Embryonic facial prominence (tissue), 1 donor: ENCODE measurements around the gene RAB11FIP4.

Source experiments
- DNase-seq: peaks from one replicate; pipeline ENCODE4 v3.0.0-alpha.2; 2016; ENCODE audit errors: extremely low spot score

RAB11FIP4 gene

DNA sequence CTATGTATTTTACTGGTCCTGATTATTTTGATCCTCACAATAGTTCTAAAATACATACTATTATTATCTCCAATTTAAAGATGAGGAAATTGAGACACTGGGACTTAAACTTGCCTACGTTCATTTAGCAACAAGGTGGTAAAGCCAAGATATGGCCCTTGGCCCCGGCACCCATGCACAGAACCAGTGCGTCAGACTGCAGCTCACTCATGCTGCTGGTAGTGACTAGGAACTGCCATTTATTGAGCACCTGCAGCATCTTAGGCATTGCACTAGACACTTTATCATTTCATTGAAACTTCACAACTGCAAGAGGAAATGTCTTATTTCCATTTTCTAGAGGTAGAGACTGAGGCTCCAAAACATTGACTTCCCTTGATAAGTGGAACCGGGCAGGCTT is 93.3 kb downstream of the RAB11FIP4 start:
- DNase-seq, result no peak

- DNase-seq, result no peak
Measured at GRCh38 chr17:31486351-31487062, 95.0 kb downstream of the RAB11FIP4 start.

DNA sequence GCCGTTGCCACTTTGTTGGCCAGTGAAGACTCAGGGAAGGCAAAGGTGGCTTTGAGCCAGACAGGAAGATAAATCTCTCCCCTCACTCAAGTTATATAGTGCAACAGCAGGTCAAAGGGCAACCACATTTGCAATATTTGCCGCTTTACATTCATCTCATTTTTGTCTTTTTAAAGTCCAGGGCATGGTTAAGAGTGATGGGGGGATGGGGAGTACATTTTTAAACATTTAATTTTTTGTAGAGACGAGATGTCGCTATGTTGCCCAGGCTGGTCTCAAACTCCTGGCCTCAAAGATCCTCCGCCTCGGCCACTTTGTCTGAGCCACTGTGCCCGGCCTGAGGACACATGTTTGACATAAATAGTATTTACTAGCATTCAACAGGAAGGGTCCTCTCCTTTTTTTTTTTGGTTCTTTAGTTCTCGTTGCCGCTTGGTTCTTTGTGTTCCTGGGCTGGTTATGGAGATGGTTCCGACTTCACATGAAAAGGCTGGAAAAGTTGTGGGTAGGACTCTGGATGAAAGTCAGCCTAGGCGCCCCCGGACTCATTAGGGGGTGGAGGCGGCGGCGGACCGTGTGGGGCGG is 95.7 kb downstream of the RAB11FIP4 start:
- DNase-seq, result no peak

DNA sequence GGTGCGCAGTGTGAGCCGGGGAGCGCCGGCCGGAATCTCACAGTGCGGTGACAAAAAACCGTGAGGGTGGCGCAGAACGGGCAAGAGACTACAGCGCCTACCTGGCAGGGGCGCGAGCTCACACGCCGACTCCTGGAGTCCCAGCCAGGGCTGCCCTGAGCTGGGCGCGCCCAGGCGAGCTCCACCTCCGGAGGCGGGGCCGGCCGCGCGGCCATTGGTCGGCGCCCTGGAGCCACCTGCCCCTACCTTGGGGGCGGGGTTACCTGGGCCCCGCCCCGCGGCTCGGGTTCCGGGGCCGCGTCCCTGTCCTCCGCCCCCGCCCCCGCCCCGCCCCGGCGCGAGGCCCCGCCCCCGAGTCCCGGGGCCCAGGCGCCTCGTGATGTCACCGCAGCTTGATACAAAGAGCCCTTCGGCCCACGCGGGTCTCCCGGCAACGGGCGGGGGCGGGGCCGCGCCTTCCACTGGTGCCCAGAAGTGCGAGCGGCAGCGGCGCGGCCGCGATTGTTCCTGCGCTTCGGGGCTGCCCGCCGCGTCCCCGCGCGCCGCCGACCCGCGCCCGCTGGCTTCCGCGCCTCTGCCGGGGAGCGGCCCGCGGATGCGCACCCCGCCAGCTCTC is 96.3 kb downstream of the RAB11FIP4 start:
- DNase-seq, result peak; percentile 37

- no peak for DNase-seq
Measured at GRCh38 chr17:31488264-31488981, 96.9 kb downstream of the RAB11FIP4 start.

DNA sequence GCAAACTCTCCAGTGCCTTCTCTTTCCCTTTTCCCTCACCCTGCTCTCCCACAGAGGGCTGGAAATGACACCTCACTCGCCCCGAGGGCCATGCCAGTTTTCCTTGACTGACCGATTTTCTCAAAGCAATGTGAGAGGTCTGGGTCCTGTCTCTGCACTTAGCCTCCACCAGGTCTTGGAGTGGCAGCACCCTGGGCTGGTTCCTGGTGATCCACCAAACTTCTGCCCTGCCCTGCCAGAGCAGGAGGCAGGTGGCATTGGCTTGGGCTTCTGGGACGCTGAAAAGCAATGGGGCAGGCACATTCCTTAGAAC is 97.5 kb downstream of the RAB11FIP4 start:
- no peak for DNase-seq

DNA sequence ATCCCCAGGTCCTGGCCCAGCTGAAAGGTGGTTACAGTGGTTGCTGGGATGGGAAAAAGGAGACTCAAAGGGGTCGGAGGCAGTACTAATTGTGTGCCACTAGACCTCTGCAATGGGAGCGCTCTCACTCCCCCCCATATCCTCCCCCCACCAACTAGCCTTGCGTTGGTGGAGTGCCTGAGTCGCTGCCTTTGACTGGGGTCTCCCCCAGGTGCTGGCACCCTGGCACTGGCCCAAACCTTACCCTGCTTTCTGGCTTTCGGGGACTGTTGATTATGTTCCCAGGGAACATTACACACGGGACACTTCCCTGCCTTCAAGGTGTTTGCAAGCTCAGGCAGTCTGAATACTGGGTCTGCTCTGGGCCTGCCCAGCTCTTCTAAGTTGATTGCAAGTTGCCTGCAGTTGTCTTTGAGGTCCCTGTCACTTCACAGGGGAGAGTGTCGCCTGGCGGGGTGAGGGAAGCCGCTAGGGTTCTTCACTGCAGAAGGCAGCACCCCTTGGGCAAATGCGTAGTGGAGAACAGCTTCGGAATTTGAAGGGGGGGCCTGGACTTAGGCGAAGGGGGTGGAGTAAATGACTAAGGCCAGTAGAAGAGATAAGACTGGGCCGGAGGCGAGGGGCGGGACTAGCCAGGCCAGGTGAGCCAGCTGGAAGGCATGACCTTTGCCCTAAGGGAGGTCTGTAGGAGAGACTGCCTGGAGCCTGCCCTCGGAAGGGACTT is 98.0 kb downstream of the RAB11FIP4 start:
- DNase-seq, result no peak

GRCh38 chr17:31490019-31490650 is 98.7 kb downstream of the RAB11FIP4 start:
- DNase-seq, result no peak

DNA sequence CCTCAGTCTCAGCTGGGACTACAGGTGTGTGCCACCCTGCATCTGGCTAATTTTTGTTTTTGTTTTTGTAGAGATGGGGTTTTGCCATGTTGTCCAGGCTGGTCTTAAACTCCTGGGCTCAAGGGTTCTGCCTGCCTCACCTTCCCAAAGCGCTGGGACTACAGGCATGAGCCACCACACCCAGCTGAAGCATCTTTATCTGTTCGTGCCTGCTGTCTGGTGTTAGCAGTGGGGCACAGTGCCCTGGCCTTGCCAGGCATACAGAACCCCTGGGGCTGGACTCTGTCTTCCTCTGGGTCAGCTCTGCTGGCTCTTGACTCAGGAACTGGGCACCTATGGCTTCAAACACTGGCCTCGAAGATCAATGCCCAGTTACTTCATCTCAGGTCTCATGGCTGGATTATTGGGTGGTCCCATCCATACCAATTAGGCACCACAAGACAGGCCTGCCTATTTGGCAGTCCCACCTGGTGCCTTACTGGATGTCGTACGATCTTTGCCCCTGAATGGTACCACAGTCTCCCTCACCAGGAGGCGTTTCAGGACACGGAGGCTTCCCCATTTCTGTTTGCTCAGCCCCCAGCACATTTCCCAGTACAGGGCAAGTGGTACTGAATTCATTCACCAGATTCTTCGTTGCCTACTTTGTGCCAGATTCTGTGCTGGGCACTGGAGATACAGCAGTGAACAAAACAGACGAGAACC is 99.3 kb downstream of the RAB11FIP4 start:
- DNase-seq, result no peak

GRCh38 chr17:31491376-31492131 is 100.1 kb downstream of the RAB11FIP4 start:
- DNase-seq, result no peak

DNA sequence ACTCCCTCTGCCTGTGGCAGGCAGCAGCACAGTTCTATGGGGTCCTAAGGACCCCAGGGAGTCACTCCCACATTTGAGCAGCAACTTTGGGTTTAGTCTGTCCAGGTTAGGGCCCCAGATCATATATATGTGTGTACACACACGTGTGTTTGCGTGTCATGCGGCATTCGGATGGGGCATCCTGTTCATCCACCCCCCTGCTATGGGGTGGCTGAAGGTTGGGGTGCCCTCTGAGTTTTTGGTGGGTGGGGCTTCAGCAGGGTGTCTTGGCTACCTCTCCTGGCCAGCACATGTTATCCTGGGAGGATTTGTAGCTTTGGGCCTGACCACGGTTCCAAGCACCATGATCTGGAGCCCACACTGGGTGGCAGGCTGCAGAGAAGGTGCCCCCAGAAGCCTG is 100.7 kb downstream of the RAB11FIP4 start:
- DNase-seq, result no peak

DNA sequence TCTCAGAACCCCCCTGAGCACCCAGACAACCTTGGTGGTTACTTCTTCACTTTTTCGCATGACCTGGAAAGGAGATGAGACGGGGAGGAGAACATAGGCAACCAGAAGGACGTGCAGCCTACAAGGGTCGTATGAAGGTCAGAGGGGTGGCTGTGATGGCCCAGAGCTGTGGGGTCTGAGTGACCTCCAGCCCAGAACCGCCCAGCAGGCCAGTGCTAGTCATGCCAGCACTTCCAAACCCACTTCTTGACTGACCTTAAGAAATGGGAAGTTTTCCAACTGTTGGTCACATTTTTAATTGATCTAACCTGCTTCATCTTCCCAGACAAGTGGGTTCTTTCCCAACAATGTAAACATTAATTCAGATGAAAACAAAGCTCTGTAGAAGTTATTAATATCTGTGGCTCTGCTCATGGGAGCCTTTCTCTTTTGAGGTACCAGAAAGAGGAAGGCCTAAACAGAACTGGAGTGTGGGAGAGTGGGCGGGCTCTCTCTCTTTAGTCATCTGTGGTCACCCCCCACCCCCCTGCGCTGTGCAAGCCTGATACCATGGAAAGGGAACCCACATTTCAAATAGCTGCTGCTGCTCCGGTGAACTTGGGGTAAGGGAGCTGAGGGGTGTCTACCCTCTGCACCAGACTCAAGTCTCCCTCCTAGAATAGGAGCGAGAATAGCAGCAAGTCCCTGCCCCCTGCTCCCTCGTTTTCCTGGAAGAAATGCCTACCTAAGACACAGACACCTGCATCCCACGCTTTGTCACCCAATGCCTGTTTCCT is 101.6 kb downstream of the RAB11FIP4 start:
- DNase-seq, result no peak

- no peak for DNase-seq
Measured at GRCh38 chr17:31493656-31494155, 102.2 kb downstream of the RAB11FIP4 start.

GRCh38 chr17:31494259-31495021 is 103.0 kb downstream of the RAB11FIP4 start:
- DNase-seq, result no peak

GRCh38 chr17:31495022-31495885 is 103.8 kb downstream of the RAB11FIP4 start:
- DNase-seq, result no peak

DNA sequence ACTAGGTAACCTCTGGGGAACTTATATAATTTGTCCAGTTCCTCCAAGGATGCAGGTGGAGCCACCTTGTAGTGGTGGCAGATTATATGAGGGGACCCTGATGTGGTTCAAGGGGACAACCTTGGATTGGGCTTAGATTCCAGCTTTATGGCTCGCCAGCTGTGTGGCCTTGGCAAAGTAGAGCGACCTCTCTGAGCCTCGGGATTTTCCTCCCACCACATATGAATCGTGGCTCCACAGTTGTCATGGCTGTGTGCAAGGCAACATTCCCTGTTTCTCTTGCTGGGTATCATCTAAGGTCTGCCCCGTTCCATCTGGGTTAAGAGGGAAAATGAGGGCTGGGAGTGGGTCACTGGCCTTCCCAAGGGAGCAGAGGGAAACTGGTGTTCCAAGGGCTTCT is 104.6 kb downstream of the RAB11FIP4 start:
- no peak for DNase-seq

DNA sequence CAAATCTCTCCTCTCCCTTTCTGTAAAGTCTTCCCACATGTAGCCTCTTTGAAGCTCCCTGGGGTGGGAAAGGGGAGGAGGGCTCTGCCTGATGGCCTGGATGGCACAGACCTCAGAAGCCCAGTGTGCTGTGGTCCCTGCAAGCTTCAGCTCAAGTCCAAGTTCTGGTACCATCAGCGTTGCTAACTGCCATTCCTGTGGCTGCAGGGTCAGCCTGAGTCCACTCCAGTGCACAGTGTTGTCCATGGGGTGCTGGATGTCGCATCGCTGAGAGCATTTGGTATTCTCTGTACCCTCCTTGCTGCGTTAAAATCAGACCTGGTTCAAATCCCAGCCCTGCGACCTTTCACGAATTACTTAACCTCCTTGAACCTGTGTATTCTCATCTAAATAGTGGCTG is 105.1 kb downstream of the RAB11FIP4 start:
- DNase-seq, result no peak

DNA sequence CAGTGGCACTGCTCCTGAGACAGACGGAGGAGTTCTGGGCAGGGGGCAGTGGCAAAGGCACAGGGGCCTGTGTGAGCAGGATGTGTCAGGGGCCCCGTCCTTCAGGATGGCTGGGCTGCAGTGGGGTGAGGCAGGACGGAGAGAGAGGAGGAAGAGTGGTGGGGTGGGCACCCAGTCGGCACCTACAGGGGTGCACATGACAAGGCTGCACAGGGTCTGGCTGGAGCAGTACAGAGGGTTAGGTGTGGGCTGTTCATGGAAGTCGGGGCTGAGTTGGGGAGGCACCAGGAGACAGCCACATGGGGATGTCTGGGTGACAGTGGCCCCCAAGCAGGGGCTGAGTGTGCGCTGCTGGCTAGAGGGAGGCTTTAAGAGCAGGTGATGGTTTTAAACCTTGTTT is 106.0 kb downstream of the RAB11FIP4 start:
- DNase-seq, result no peak
